GM23248 (cell line): ENCODE measurements around the gene RAB3IL1. TPM values are rescaled to one million over a fixed set of nuclear protein-coding genes. Genes with fewer than 3 reads are reported as not detected.

Experiments
- DNase-seq: peaks from one replicate; pipeline ENCODE4 v3.0.0-alpha.2; 2015
- H2AFZ ChIP-seq: fragments of 200-600 bp; sonication (generic); 2 replicates; pipeline ENCODE4 v1.6.1; 2016; ENCODE audit warnings: antibody characterized with exemption
- H3F3A ChIP-seq: fragments of 200-600 bp; sonication (generic); 2 replicates; pipeline ENCODE4 v1.6.1; 2016; ENCODE audit warnings: mild to moderate bottlenecking, antibody characterized with exemption, mixed run types; ENCODE audit not compliant: insufficient read depth
- H3K27ac ChIP-seq: fragments of 200-600 bp; sonication (generic); 2 replicates; pipeline ENCODE4 v1.5.1; 2016; ENCODE audit warnings: mild to moderate bottlenecking
- H3K27me3 ChIP-seq: fragments of 200-600 bp; sonication (generic); replicated peaks from 2 replicates; pipeline ENCODE4 v1.6.1; 2016; ENCODE audit warnings: mild to moderate bottlenecking; ENCODE audit not compliant: insufficient read depth
- H3K36me3 ChIP-seq: fragments of 200-600 bp; sonication (generic); 2 replicates; pipeline ENCODE4 v1.6.1; 2016; ENCODE audit warnings: low read depth, mild to moderate bottlenecking
- H3K4me1 ChIP-seq: fragments of 200-600 bp; sonication (generic); 2 replicates; pipeline ENCODE4 v1.6.1; 2016; ENCODE audit warnings: mild to moderate bottlenecking; ENCODE audit not compliant: insufficient read depth
- H3K4me2 ChIP-seq: fragments of 200-600 bp; sonication (generic); one replicate; pipeline ENCODE4 v1.6.1; 2016; ENCODE audit warnings: mild to moderate bottlenecking; ENCODE audit not compliant: unreplicated experiment
- H3K4me3 ChIP-seq: fragments of 200-600 bp; sonication (generic); 2 replicates; pipeline ENCODE4 v1.5.1; 2016; ENCODE audit warnings: mild to moderate bottlenecking
- H3K79me2 ChIP-seq: fragments of 200-600 bp; sonication (generic); 2 replicates; pipeline ENCODE4 v1.6.1; 2016; ENCODE audit warnings: mild to moderate bottlenecking; ENCODE audit not compliant: insufficient read depth
- H3K9ac ChIP-seq: fragments of 200-600 bp; sonication (generic); 2 replicates; pipeline ENCODE4 v1.6.1; 2016; ENCODE audit warnings: mild to moderate bottlenecking
- H3K9me2 ChIP-seq: fragments of 200-600 bp; sonication (generic); 2 replicates; pipeline ENCODE4 v1.6.1; 2016; ENCODE audit warnings: mixed run types, mild to moderate bottlenecking, moderate library complexity; ENCODE audit not compliant: insufficient read depth
- H3K9me3 ChIP-seq: fragments of 200-600 bp; sonication (generic); one replicate; pipeline ENCODE4 v1.6.1; 2017; ENCODE audit warnings: low read depth
- H4K20me1 ChIP-seq: fragments of 200-600 bp; sonication (generic); 2 replicates; pipeline ENCODE4 v1.6.0; 2016; ENCODE audit not compliant: insufficient read depth
- EZH2 ChIP-seq: fragments of 200-600 bp; sonication (generic); IDR thresholded peaks from 2 replicates; pipeline ENCODE4 v1.6.1; 2018; ENCODE audit warnings: antibody characterized with exemption, mild to moderate bottlenecking; ENCODE audit not compliant: insufficient read depth, poor library complexity, severe bottlenecking
- EZH2phosphoT487 ChIP-seq: fragments of 200-600 bp; sonication (generic); IDR thresholded peaks from 2 replicates; pipeline ENCODE4 v1.6.1; 2018; ENCODE audit warnings: antibody characterized with exemption, moderate library complexity, mild to moderate bottlenecking, low read depth; ENCODE audit not compliant: insufficient read depth
- WGBS, 2 experiments: methylation state at CpG; one replicate each; pipeline ENCODE4 v1.1.6; 2015 to 2017; ENCODE audit warnings: low lambda C conversion rate in 2 of 2, low coverage in 1 of 2; ENCODE audit errors: missing lambda C conversion rate in 2 of 2; 5-methylcytosine and 5-hydroxymethylcytosine counted together
- in situ Hi-C: fragments of 300-500 bp; cut with MboI; formaldehyde crosslinking; loops from 2 replicates; pipeline ENCODE4 v1.15.0; 2020
- polyA plus RNA-seq: library from polyadenylated mRNA; unstranded; fragments of >200 nt; fragmentation: Nextera tagmentation; extraction: Ambion mirVana; gene quantifications from 2 replicates; pipeline ENCODE4 v1.2.1, GENCODE V29; 2016
- total RNA-seq: library from RNA; depleted of rRNA; stranded (reverse); fragments of >200 nt; shearing (Covaris generic); gene quantifications from 2 replicates; pipeline ENCODE4 v1.2.3, GENCODE V29; 2014

Gene RAB3IL1
- total and polyA plus RNA-seq, 2 experiments from 2014 or later, result 3.3 to 6.6 TPM

DNA sequence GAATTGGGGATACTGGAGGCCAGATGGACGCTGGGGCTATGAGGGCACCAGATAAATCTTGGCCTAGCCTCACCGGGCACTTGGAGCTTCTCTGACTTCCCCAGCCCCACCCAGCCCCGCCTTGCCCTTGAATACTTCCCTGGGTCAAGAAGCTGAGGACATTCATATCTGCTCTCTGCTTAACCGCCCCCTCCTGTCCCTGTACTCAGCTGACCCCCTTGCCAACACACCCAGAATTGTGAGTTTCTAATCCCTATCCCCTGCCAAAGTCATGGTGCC is 48.0 kb downstream of the RAB3IL1 start:
- DNase-seq, result no peak
- Histone ChIP-seq H3K9ac (no peak overlapping the region), H3K36me3 (no peaks in the 10 kb centered on the region), H3K27ac (no peak overlapping the region), H4K20me1 (no peaks in the 10 kb centered on the region), H3K9me2 (no peaks in the 10 kb centered on the region), H3K4me3 (no peak overlapping the region), H3K4me1 (peaks cover 4% of the 10 kb centered on the region; the same call in 1 of the 2 replicates), H3K27me3 (no peaks in the 10 kb centered on the region), H3K79me2 (no peaks in the 10 kb centered on the region), H3K4me2 (no peak overlapping the region), H2AFZ (no peak overlapping the region), H3K9me3 (no peaks in the 10 kb centered on the region), H3F3A (peaks cover 14% of the 10 kb centered on the region; the same call in 1 of the 2 replicates)
- TF ChIP-seq EZH2 (no peak), EZH2phosphoT487 (no peak)
- in situ Hi-C loops, result no loop called here
- WGBS, 2 experiments, result 89 to 95% methylated on average over 4 of the region's 4 CpGs

DNA sequence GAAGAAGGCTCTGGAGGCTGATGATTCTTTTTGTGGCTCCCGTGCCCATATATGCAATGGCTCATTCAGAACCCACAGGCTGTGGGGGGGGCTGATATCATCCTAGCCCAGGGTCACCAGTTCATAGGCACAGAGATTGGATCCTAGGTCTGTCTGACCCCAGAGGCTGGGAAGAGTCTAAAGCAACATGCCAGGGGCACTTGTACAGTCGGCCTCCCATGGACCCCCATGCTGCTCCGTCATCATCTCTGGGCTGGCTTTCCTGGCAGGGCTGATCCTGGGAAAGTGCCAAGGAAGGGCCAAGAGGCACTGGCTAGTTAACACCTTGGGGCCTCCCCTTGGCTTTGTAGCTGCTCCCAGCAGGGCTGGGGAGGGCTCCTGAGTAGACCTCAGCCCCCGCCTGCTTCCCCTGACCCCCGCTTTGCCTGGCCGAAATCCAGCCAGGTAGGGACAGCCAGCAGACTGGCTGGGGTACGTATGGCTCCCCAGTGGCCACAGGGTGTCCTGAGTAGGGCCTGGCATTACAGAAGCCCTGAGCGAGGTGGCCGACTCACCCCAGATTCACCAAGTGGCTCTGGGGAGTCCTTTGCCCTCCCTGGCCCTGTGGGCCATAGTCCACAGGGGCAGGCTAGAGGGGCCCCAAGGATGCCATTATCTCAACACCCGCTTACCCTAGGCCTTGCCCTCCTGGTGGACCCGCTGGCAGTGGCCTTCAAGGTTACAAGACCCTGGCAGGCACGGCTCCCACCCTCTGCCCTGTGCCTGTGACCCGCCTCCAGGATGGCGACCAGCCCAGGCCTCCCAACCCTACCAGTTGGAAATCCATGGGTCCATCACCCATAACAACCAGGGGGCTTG is 48.6 kb downstream of the RAB3IL1 start:
- no peak for TF ChIP-seq EZH2
- no peak for TF ChIP-seq EZH2phosphoT487
- Histone ChIP-seq H3K9me2 (no peaks in the 10 kb centered on the region), H3K4me1 (peaks cover 4% of the 10 kb centered on the region; the same call in 1 of the 2 replicates), H3K4me3 (no peak overlapping the region), H3F3A (peaks cover 14% of the 10 kb centered on the region; the same call in 1 of the 2 replicates), H3K79me2 (no peaks in the 10 kb centered on the region), H3K27me3 (no peaks in the 10 kb centered on the region), H3K9ac (no peak overlapping the region), H4K20me1 (no peaks in the 10 kb centered on the region), H2AFZ (no peak overlapping the region), H3K4me2 (no peak overlapping the region), H3K36me3 (no peaks in the 10 kb centered on the region), H3K9me3 (no peaks in the 10 kb centered on the region), H3K27ac (no peak overlapping the region)
- 69 to 74% methylated on average over 14 of the region's 14 CpGs for WGBS, 2 experiments
- no peak for DNase-seq
- in situ Hi-C loops, result no loop called here

DNA sequence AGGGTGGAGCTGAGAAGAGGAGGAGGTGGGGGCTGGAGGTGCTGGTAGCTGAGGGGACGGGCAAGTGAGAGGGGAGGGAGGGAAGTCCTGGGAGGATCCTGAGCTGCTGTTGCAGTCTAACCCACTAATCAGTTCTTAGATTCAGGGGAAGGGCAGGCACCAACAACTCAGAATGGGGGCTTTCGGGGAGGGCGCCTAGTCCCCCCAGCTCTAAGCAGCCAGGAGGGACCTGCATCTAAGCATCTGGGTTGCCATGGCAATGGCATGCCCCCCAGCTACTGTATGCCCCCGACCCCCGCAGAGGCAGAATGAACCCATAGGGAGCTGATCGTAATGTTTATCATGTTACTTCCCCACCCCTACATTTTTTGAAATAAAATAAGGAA is 50.4 kb downstream of the RAB3IL1 start:
- no peak for TF ChIP-seq EZH2phosphoT487
- TF ChIP-seq EZH2, result no peak
- Histone ChIP-seq H3K4me3 (no peak overlapping the region), H3K9me3 (no peaks in the 10 kb centered on the region), H3K4me2 (no peak overlapping the region), H3K27ac (no peak overlapping the region), H3K27me3 (no peaks in the 10 kb centered on the region), H3K9ac (no peak overlapping the region), H2AFZ (no peak overlapping the region), H3K36me3 (no peaks in the 10 kb centered on the region), H3K79me2 (no peaks in the 10 kb centered on the region), H3K9me2 (no peaks in the 10 kb centered on the region), H3K4me1 (peaks cover 4% of the 10 kb centered on the region; the same call in 1 of the 2 replicates), H4K20me1 (no peaks in the 10 kb centered on the region), H3F3A (peaks cover 7% of the 10 kb centered on the region; the same call in 1 of the 2 replicates)
- in situ Hi-C loops, result no loop called here
- WGBS, 2 experiments, result 88 to 89% methylated on average over 6 of the region's 6 CpGs
- no peak for DNase-seq

DNA sequence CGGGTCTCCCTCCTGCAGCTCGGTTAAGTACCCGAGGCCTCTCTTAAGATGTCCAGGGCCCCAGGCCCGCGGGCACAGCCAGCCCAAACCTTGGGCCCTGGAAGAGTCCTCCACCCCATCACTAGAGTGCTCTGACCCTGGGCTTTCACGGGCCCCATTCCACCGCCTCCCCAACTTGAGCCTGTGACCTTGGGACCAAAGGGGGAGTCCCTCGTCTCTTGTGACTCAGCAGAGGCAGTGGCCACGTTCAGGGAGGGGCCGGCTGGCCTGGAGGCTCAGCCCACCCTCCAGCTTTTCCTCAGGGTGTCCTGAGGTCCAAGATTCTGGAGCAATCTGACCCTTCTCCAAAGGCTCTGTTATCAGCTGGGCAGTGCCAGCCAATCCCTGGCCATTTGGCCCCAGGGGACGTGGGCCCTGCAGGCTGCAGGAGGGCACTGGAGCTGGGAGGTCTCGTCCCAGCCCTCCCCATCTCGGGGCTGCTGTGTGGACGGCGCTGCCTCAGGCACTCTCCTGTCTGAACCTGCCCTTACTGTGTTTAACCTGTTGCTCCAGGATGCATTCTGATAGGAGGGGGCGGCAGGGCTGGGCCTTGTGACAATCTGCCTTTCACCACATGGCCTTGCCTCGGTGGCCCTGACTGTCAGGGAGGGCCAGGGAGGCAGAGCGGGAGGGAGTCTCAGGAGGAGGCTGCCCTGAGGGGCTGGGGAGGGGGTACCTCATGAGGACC is 51.0 kb downstream of the RAB3IL1 start:
- Histone ChIP-seq H2AFZ (no peak overlapping the region), H3K27ac (no peak overlapping the region), H4K20me1 (no peaks in the 10 kb centered on the region), H3K36me3 (no peaks in the 10 kb centered on the region), H3K79me2 (no peaks in the 10 kb centered on the region), H3K4me2 (no peak overlapping the region), H3K9ac (no peak overlapping the region), H3K9me2 (no peaks in the 10 kb centered on the region), H3K4me1 (peaks cover 2% of the 10 kb centered on the region; the same call in 1 of the 2 replicates), H3K9me3 (no peaks in the 10 kb centered on the region), H3K4me3 (no peak overlapping the region), H3F3A (peaks cover 6% of the 10 kb centered on the region; the same call in 1 of the 2 replicates), H3K27me3 (no peaks in the 10 kb centered on the region)
- no peak for DNase-seq
- WGBS, 2 experiments, result 76% methylated on average over 18 of the region's 18 CpGs
- in situ Hi-C loops, result no loop called here
- TF ChIP-seq EZH2 (no peak), EZH2phosphoT487 (no peak)
